Natural killer cell (primary cell): ENCODE measurements around the gene FSHB. TPM values are rescaled to one million over a fixed set of nuclear protein-coding genes. Genes with fewer than 3 reads are reported as not detected.

ENCODE experiments used
- ATAC-seq, 3 donors: fragments of 150-1000 bp in 2 of 3; fragments of 200-7000 bp in 1 of 3; cut with Tn5 transposase; 1 replicate in 1 of 3; 2 replicates in 2 of 3; pipeline ENCODE4 v1.10.0; 2021; ENCODE audit warnings: mild to moderate bottlenecking in 2 of 3, moderate library complexity in 2 of 3
- DNase-seq, 2 donors: peaks; one replicate each; pipeline versions ENCODE4 v3.0.0 to v3.0.0-alpha.2; 2013 to 2021; ENCODE audit warnings: mixed read lengths in 1 of 2
- H3K27ac ChIP-seq: one replicate; pipeline ENCODE4 v1.5.1; 2013; ENCODE audit warnings: mild to moderate bottlenecking, low read length
- H3K27me3 ChIP-seq: one replicate; pipeline ENCODE4 v1.6.1; 2013; ENCODE audit warnings: low read length; ENCODE audit not compliant: control insufficient read depth, insufficient read depth
- H3K36me3 ChIP-seq: one replicate; pipeline ENCODE4 v1.6.1; 2013; ENCODE audit warnings: low read length; ENCODE audit not compliant: control insufficient read depth, insufficient read depth
- H3K4me1 ChIP-seq: one replicate; pipeline ENCODE4 v1.6.1; 2013; ENCODE audit warnings: low read length; ENCODE audit not compliant: control insufficient read depth, insufficient read depth
- H3K4me3 ChIP-seq: one replicate; pipeline ENCODE4 v1.5.1; 2013; ENCODE audit warnings: low read length
- H3K9me3 ChIP-seq: one replicate; pipeline ENCODE4 v1.6.1; 2013; ENCODE audit warnings: low read length; ENCODE audit not compliant: control insufficient read depth, insufficient read depth
- H3K27ac Mint-ChIP-seq, 2 donors: one replicate each; pipeline ENCODE4 v1.8.0; 2022; ENCODE audit warnings: mild to moderate bottlenecking in 2 of 2, mixed read lengths in 2 of 2, moderate library complexity in 1 of 2
- H3K27me3 Mint-ChIP-seq, 2 donors: one replicate each; pipeline ENCODE4 v1.8.0; 2022; ENCODE audit warnings: low read depth in 2 of 2, mixed read lengths in 2 of 2
- H3K36me3 Mint-ChIP-seq: one replicate; pipeline ENCODE4 v1.8.0; 2022; ENCODE audit warnings: mixed read lengths
- H3K4me1 Mint-ChIP-seq, 2 donors: one replicate each; pipeline ENCODE4 v1.8.0; 2022; ENCODE audit warnings: mixed read lengths in 2 of 2
- H3K4me3 Mint-ChIP-seq: one replicate; pipeline ENCODE4 v1.8.0; 2022; ENCODE audit warnings: mild to moderate bottlenecking, moderate library complexity, mixed read lengths
- H3K9me3 Mint-ChIP-seq, 2 donors: one replicate each; pipeline ENCODE4 v1.8.0; 2022; ENCODE audit warnings: mixed read lengths in 2 of 2
- CTCF ChIP-seq: fragments of 200-600 bp; IDR thresholded peaks from one replicate; pipeline ENCODE4 v1.8.0; 2022; ENCODE audit warnings: antibody characterized with exemption
- WGBS: methylation state at CpG from one replicate; pipeline ENCODE4 v1.1.7; 2013; ENCODE audit warnings: missing lambda C conversion rate; ENCODE audit not compliant: insufficient coverage; 5-methylcytosine and 5-hydroxymethylcytosine counted together
- intact Hi-C: fragments of 100-400 bp; cut with micrococcal nuclease; formaldehyde crosslinking; loops from one replicate; pipeline ENCODE4 v1.14.2; 2022
- total RNA-seq, 4 donors: library from RNA; stranded (reverse); fragments of 120-200 nt in 1 of 4; gene quantifications; one replicate each; pipeline versions ENCODE4 v1.2.3 to v1.2.4, GENCODE V29; 2013 to 2022

Gene FSHB
- total RNA-seq, 3 donors from 2014 or later (not counting 1 experiment from before 2014, with no cell fraction given): not detected

- no peak overlapping the region for H3K4me3 ChIP-seq
- no peak for ATAC-seq
- H3K36me3 ChIP-seq: no peaks in the 10 kb centered on the region
- Mint-ChIP-seq H3K4me1 (peaks cover 0 to 7% of the 10 kb centered on the region in 2 donors), H3K9me3 (no peaks in the 10 kb centered on the region), H3K36me3 (no peaks in the 10 kb centered on the region), H3K4me3 (no peak overlapping the region), H3K27me3 (peaks cover 0 to 2% of the 10 kb centered on the region in 2 donors), H3K27ac (no peak overlapping the region)
- WGBS: 81% methylated on average over 2 of the region's 2 CpGs
- H3K9me3 ChIP-seq: no peaks in the 10 kb centered on the region
- DNase-seq: no peak
- no peaks in the 10 kb centered on the region for H3K27me3 ChIP-seq
- no peak for TF ChIP-seq CTCF
- H3K4me1 ChIP-seq: no peaks in the 10 kb centered on the region
- intact Hi-C loops: no loop called here
- H3K27ac ChIP-seq: no peak overlapping the region
These were observed 20.5 kb upstream of the FSHB start for GRCh38 chr11:30210357-30210756.

DNA sequence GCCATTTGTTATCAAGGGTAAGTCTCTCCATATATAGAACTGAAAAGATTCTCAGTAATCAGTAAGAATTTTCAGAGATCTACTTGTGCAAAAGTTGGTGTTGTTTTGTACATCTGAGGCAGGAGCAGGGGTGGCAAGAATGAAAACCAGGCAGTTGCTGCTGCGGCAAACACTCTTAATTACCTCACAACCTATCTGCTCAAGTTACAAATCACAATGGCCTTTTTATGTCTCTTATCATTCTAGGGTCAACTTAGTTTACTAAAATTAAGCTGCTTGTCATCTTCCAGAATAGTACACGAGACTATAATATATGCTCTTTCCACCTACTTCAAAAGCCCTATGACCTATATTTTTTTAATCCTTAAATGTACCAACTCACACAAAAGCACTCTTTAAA lies 14.3 kb upstream of the FSHB start:
- Mint-ChIP-seq H3K36me3 (no peaks in the 10 kb centered on the region), H3K9me3 (no peaks in the 10 kb centered on the region), H3K4me1 (no peaks in the 10 kb centered on the region), H3K27ac (no peak overlapping the region), H3K4me3 (no peak overlapping the region), H3K27me3 (peaks cover 7 to 8% of the 10 kb centered on the region in 2 donors)
- no peak for TF ChIP-seq CTCF
- Histone ChIP-seq H3K36me3 (no peaks in the 10 kb centered on the region), H3K27me3 (no peaks in the 10 kb centered on the region), H3K4me3 (no peak overlapping the region), H3K4me1 (no peaks in the 10 kb centered on the region), H3K27ac (no peak overlapping the region), H3K9me3 (no peaks in the 10 kb centered on the region)
- intact Hi-C loops: no loop called here
- 95% methylated on average over 2 of the region's 2 CpGs for WGBS
- no peak for DNase-seq
- ATAC-seq: no peak

GRCh38 chr11:30218278-30218677 lies 12.5 kb upstream of the FSHB start:
- DNase-seq (no peak), ATAC-seq (no peak)
- no peaks in the 10 kb centered on the region for H3K36me3 Mint-ChIP-seq
- H3K4me3 Mint-ChIP-seq: no peak overlapping the region
- H3K9me3 ChIP-seq: no peaks in the 10 kb centered on the region
- TF ChIP-seq CTCF: no peak
- H3K36me3 ChIP-seq: no peaks in the 10 kb centered on the region
- intact Hi-C loops: no loop called here
- H3K27me3 ChIP-seq: no peaks in the 10 kb centered on the region
- 89% methylated on average over 4 of the region's 4 CpGs for WGBS
- no peaks in the 10 kb centered on the region for H3K9me3 Mint-ChIP-seq
- H3K27ac ChIP-seq: no peak overlapping the region
- H3K4me3 ChIP-seq: no peak overlapping the region
- H3K27ac Mint-ChIP-seq: no peak overlapping the region
- peaks cover 7 to 8% of the 10 kb centered on the region in 2 donors for H3K27me3 Mint-ChIP-seq
- no peaks in the 10 kb centered on the region for H3K4me1 Mint-ChIP-seq
- no peaks in the 10 kb centered on the region for H3K4me1 ChIP-seq

DNA sequence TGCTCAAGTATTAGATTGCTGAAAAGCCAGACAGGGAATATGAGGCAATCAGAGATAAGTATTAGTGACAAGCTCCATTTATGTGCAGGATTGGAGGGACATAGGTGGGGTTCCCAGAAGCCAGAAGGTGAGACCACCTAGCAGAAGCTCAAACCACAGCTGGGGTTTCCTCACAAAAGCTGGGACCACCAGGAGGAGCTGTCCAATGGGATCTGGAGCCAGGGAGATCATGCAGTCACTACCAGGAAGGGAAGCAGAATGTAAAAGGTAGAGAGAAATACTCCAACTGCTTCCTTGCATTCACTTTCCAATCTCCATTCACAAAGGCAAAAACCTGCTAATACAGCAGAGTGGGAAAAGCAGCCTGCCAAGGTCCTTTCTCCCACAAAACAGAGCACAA lies 5.2 kb upstream of the FSHB start:
- Histone ChIP-seq H3K4me1 (no peaks in the 10 kb centered on the region), H3K4me3 (no peak overlapping the region), H3K27me3 (no peaks in the 10 kb centered on the region), H3K36me3 (no peaks in the 10 kb centered on the region), H3K9me3 (peaks cover 4% of the 10 kb centered on the region), H3K27ac (no peak overlapping the region)
- TF ChIP-seq CTCF: no peak
- H3K9me3 Mint-ChIP-seq: no peaks in the 10 kb centered on the region
- no peaks in the 10 kb centered on the region for H3K36me3 Mint-ChIP-seq
- peaks cover 9 to 15% of the 10 kb centered on the region in 2 donors for H3K27me3 Mint-ChIP-seq
- ATAC-seq (no peak), DNase-seq (no peak)
- intact Hi-C loops: no loop called here
- H3K4me3 Mint-ChIP-seq: no peak overlapping the region
- no peak overlapping the region for H3K27ac Mint-ChIP-seq
- no peaks in the 10 kb centered on the region for H3K4me1 Mint-ChIP-seq
